GM19438 (cell line): ENCODE results near the gene ACP7.
"Not testable (repeated sequence)": the region's sequence is repeated elsewhere in the genome, so short reads cannot be mapped to it uniquely, and the experiment has no call there.

Experiments used
- ATAC-seq: cut with Tn5 transposase; IDR thresholded peaks from one replicate; pipeline ENCODE4 v1.9.1; 2021; ENCODE audit warnings: low read depth; ENCODE audit not compliant: unreplicated experiment

The ACP7 gene

DNA sequence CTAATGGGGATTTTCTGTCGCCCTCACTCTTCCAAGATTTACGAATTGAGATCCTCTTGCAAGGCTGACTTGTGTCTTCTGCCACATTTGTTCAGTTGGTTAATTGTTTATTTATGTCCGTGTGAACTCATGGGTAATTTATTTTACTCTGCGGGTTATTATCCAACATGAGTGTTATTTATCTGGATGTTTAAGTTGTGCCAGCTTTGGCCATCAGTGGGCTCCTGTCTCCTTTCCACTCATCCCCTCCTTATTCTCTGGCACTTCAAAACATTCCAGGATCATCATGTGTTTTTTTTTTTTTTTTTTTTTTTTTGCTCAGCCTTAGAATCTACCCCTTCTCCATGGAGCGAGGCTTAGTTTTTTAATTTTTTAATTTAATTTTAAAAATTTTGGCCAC is 19.0 kb downstream of the ACP7 start:
- no peak for ATAC-seq

- no peak for ATAC-seq
Observed at GRCh38 chr19:39104186-39104596, 20.0 kb downstream of the ACP7 start.

- no peak for ATAC-seq
Observed at GRCh38 chr19:39106194-39106593, 22.0 kb downstream of the ACP7 start.

GRCh38 chr19:39109641-39110040 is 25.5 kb downstream of the ACP7 start:
- ATAC-seq, result no peak

DNA sequence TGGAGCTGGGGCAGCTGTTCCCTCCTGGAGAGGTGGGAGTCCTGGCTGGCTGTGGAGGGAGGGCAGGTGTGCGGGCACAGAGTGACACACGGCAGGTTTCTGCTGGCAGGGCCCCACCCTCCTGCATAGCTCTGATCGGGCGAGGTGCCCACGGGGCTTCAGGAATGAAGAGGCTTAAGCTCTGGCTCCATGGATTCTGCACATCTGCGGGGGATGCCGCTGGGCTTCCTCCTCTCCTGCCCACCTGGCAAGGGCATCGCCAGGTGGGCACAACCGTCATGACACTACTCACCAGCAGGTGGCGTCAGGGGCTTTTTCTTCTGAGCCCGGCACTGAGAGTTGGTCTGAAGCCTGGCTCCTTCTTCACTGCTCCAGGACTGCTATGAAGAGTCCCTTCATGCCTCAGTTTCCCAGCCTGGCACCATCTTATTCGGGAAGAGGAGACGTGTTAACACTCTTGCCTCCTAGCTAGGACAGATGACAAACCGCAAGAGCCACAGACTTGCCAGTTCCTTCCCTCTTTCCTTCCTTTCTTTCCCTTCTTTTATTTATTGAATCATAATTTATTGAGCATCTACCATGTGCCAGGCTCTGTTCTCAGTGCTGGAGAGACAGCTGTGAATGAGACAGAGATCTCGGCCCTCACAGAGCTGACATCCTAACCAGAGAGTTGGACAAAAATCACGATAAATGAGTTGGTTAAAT is 26.2 kb downstream of the ACP7 start:
- no peak for ATAC-seq

GRCh38 chr19:39111593-39112199 is 27.5 kb downstream of the ACP7 start:
- ATAC-seq, result no peak

DNA sequence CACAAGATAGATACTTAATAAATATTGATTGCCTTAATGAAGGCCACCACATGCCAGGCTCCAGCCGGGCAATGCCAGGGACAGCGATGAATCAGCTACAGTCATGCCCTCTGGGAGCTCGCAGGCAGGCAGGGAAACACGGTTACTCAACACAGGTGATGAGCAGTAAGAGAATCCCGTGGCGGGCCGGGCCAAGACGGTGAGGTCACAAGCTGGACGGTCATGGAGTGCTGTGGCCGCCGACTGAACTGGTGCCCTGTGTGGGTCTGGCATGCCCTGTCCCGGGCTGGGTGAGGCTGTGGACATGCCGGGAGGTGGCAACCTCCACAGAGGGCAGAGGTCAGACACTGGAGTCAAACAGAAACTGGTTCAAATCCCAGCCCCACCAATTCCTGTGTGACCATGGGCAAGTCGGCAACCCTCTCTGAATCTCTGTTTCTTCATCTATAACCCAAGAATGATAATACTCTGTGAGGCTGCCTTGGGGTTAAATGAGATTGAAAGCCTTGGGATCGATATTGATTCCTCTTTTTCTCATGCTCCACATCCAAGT is 28.2 kb downstream of the ACP7 start:
- ATAC-seq, result no peak

DNA sequence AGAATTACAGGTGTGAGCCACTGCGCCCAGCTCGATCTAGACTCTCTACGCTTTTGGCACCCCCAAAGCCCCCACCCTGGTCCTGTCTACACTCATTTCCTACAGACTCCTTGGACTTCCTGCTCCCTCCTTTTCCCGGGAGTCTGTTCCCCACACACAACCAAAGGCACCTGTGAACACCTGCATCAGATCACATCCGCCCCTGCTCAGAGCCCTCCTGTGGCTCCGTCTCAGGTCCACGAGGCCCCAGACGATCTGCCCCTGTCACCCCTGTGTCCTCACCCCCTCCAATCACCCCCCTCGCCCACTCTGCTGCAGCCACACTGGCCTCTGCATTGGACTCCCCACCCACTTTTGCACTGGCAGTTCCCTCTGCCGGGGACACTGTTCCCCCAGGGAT is 29.0 kb downstream of the ACP7 start:
- no peak for ATAC-seq

- no peak for ATAC-seq
Observed at GRCh38 chr19:39115105-39115847, 31.1 kb downstream of the ACP7 start.

GRCh38 chr19:39117023-39117422 is 32.9 kb downstream of the ACP7 start:
- not testable (repeated sequence) for ATAC-seq

DNA sequence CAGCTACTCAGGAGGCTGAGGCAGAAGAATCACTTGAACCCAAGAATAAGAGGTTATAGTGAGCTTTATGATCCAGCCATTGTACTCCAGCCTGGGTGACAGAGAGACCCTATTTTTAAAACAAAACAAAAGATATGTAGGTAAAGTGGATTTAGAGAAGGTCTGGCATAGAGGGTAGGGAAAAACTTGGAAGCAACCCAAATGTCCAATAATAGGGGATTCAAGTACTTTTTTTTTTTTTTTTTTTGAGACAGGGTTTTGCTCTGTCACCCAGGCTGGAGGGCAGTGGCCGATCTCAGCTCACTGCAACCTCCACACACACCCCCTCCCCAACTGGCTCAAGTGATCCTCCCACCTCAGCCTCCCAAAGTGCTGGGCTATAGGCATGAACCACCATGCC is 35.7 kb downstream of the ACP7 start:
- ATAC-seq, result no peak

- no peak for ATAC-seq
Observed at GRCh38 chr19:39122934-39123731, 39.0 kb downstream of the ACP7 start.

- ATAC-seq, result no peak
Observed at GRCh38 chr19:39124136-39124764, 40.1 kb downstream of the ACP7 start.

DNA sequence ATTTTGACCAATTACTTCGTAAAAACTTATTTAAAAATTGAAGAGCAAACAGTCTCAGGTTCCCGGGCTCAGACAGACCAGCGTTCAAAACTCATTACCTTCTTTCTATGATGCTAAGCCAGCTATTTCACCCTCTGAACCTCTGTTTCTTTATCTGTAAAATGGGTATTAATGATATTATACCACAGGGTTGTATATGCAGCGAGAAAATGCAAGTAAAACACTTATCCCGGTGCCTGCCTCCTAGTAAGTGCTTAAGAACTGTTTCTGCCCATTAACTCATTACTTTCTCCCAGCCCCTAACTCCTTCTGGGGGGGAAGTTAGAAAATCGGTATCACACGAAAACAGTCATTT is 41.0 kb downstream of the ACP7 start:
- ATAC-seq, result no peak

- peak; percentile 91 for ATAC-seq
Observed at GRCh38 chr19:39125554-39126311, 41.6 kb downstream of the ACP7 start, which contains the start of gene PAK4. Gene PAK4, plus strand, starts transcription at chr19:39125786. Its CDS starts 43,768 bp downstream, at chr19:39169554.

- no peak for ATAC-seq
Observed at GRCh38 chr19:39126312-39127187, 42.4 kb downstream of the ACP7 start.

DNA sequence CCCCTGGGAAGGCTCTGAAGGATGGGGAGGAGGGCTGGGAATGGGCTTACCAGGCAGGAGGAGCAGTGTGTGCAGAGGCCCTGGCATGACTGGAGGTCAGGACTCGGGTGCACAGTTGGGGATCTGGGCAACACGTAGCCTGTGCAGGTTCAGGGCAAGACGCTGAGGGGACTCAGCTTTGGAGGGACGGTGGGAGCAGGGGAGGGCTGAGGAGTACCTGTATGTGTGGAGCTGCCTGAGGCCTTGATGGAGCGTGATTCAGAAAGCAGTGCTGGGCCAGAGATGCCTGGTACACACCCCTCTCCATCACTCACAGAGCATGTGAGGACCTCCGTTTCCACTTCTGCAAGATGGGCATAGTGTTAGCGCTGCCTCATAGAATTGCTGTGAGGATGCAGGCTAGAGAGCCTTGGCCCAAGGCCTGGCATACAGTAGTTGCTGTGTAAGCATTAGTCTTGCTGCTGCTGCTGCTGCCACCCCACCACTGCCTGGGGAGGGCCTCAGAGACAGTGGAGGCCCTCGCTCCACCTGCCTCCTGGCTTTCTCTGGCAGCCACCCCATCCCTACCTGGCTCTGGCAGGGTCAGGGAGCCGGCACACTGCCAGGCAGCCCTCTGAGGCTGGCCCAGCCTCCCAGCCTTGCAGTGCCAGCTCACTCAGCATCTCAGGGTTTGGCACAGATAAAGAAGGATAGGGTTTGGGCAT is 43.8 kb downstream of the ACP7 start:
- ATAC-seq, result no peak

DNA sequence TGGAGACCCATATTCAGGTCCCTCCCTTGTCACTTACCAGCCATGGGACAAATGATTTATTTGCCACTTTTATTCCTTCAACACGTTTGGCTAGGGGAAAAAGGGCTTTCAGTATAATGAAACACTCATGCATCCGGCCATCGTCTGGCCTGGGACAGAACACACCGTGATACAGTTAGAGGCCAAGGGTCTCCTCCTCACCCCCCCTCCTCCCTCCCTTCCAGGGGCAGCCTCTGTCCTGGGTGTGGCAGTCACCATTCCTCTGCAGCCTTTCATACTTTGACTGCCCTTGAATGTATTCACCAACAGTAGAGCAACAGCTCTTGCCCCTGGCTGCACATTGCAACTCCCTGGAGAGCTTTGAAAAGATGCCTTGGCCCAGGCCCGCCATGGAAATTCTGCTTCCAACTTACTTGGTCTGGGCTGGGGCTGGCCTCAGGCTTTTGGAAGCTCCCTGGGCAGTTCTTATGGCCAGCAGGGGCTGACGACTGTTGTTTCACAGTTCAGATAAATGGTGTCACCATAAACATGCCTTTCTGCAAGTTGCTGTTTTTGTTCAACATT is 44.4 kb downstream of the ACP7 start:
- no peak for ATAC-seq
